ENCODE measurements around the gene MYO9B.

The MYO9B gene

DNA sequence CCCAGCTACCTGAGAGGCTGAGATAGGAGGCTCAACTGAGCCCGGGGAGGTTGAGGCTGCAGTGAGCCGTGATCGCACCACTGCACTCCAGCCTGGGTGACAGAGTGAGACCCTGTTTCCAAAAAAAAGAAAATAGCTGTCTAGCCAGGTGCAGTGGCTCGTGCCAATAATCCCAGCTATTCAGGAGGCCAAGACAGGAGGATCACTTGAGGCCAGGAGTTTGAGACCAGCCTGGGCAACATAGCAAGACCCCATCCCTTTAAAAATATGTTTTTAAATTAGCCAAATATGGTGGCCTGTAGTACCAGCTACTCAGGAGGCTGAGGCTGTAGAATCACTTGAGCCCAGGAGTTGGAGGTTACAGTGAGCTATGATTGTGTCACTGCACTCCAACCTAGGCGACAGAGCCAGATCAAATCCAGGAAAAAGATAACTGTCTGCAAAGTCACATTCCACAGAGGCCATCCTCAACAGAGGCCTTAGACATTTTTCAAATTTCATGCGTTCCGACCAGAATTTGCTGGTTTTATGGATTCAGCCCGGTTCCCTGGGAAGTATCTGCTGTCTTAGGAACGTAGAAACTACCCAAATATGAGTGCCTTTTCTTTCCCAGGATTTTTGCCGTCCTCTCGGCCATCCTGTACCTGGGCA lies 80.8 kb downstream of the MYO9B start:
- TF ChIP-seq, protein P1, sequence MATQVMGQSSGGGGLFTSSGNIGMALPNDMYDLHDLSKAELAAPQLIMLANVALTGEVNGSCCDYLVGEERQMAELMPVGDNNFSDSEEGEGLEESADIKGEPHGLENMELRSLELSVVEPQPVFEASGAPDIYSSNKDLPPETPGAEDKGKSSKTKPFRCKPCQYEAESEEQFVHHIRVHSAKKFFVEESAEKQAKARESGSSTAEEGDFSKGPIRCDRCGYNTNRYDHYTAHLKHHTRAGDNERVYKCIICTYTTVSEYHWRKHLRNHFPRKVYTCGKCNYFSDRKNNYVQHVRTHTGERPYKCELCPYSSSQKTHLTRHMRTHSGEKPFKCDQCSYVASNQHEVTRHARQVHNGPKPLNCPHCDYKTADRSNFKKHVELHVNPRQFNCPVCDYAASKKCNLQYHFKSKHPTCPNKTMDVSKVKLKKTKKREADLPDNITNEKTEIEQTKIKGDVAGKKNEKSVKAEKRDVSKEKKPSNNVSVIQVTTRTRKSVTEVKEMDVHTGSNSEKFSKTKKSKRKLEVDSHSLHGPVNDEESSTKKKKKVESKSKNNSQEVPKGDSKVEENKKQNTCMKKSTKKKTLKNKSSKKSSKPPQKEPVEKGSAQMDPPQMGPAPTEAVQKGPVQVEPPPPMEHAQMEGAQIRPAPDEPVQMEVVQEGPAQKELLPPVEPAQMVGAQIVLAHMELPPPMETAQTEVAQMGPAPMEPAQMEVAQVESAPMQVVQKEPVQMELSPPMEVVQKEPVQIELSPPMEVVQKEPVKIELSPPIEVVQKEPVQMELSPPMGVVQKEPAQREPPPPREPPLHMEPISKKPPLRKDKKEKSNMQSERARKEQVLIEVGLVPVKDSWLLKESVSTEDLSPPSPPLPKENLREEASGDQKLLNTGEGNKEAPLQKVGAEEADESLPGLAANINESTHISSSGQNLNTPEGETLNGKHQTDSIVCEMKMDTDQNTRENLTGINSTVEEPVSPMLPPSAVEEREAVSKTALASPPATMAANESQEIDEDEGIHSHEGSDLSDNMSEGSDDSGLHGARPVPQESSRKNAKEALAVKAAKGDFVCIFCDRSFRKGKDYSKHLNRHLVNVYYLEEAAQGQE (IDR thresholded peaks at IDR 0.05; ENCODE audit: insufficient read depth in 1 of 2, low read depth in 2 of 2, low read length in 2 of 2) = no peak
- TF ChIP-seq TAF1 (IDR thresholded peaks at IDR 0.05; ENCODE audit: borderline replicate concordance, insufficient read depth, low read length) (no peak), POLR2AphosphoS5 (IDR thresholded peaks at IDR 0.05; ENCODE audit: low read depth, low read length) (no peak), SIN3A (IDR thresholded peaks at IDR 0.05; ENCODE audit: borderline replicate concordance, insufficient read depth, low read length) (no peak), FOXP2 (optimal IDR thresholded peaks at IDR 0.05; ENCODE audit: borderline replicate concordance, extremely low read depth, extremely low read length, insufficient read depth) (no peak)

DNA sequence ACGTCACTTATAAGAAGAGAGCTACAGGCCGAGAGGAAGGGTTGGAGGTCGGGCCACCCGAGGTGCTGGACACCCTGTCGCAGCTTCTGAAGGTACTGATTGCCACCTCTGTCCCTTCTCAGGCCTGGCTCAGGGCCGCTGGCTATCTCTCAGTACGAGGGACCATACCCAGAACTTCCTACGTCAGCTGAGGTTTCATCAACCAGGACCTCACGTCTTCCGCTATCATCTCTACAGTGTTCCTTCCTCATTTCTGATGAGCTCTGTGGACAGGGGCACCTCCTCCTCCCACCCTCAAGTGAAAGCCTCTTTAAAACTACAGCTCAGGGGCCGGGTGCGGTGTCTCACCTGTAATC lies 81.3 kb downstream of the MYO9B start:
- no peak for TF ChIP-seq TAF1 (IDR thresholded peaks at IDR 0.05; ENCODE audit: borderline replicate concordance, insufficient read depth, low read length)
- TF ChIP-seq SIN3A (IDR thresholded peaks at IDR 0.05; ENCODE audit: borderline replicate concordance, insufficient read depth, low read length) = no peak
- no peak for TF ChIP-seq POLR2AphosphoS5 (IDR thresholded peaks at IDR 0.05; ENCODE audit: low read depth, low read length)
- TF ChIP-seq, protein P1 (IDR thresholded peaks at IDR 0.05; ENCODE audit: insufficient read depth in 1 of 2, low read depth in 2 of 2, low read length in 2 of 2) = no peak
- no peak for TF ChIP-seq FOXP2 (optimal IDR thresholded peaks at IDR 0.05; ENCODE audit: borderline replicate concordance, extremely low read depth, extremely low read length, insufficient read depth)

GRCh38 chr19:17158584-17158983 lies 83.0 kb downstream of the MYO9B start:
- TF ChIP-seq SIN3A (IDR thresholded peaks at IDR 0.05; ENCODE audit: borderline replicate concordance, insufficient read depth, low read length) = no peak
- TF ChIP-seq POLR2AphosphoS5 (IDR thresholded peaks at IDR 0.05; ENCODE audit: low read depth, low read length) = no peak
- no peak for TF ChIP-seq FOXP2 (optimal IDR thresholded peaks at IDR 0.05; ENCODE audit: borderline replicate concordance, extremely low read depth, extremely low read length, insufficient read depth)
- TF ChIP-seq, protein P1 (IDR thresholded peaks at IDR 0.05; ENCODE audit: insufficient read depth in 1 of 2, low read depth in 2 of 2, low read length in 2 of 2) = no peak
- TF ChIP-seq TAF1 (IDR thresholded peaks at IDR 0.05; ENCODE audit: borderline replicate concordance, insufficient read depth, low read length) = no peak

DNA sequence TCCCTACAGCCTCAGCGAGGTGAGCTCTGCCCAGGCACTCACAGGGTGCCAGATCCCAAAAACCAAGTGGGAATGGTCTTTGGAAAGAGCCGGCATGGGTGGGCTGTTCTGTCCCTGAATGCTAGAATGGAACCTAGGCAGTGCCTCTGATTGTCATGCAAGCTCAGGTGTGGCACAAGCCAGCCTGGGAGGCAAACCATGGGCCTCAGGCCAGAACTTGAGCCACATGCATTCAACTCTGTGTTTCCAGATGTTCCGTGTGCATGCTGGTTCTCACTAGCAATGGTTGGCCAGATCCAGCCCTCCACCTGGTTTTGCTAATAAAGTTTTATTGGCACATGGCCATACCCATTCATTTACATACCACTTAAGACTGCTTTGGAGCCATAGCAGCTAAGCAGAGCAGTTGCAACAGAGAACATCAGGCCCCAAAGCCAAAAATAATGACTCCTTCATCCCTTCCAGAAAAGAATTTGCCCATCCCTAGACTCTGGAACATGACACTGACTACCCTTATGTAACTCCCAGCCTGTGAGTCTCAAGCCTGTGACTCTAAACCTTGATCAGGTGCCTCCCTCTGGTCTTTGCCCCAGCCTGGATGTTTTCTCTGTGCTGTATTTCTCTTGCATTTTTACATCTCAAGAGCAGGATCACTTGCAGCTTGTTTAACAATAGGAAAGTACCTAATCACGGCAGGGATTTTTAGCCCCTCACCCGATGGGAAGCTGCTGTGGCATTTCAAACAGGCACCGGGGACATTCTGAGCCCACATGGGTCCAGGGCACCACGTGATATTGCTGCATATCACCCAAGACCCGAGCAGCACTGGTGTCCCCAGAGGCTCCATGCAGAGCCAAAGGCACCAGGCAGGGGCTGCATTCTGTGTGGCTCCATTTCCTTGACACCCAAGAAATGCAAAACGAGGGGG lies 84.2 kb downstream of the MYO9B start:
- no peak for TF ChIP-seq POLR2AphosphoS5 (IDR thresholded peaks at IDR 0.05; ENCODE audit: low read depth, low read length)
- no peak for TF ChIP-seq SIN3A (IDR thresholded peaks at IDR 0.05; ENCODE audit: borderline replicate concordance, insufficient read depth, low read length)
- TF ChIP-seq FOXP2 (optimal IDR thresholded peaks at IDR 0.05; ENCODE audit: borderline replicate concordance, extremely low read depth, extremely low read length, insufficient read depth) = no peak
- TF ChIP-seq, protein P1 (IDR thresholded peaks at IDR 0.05; ENCODE audit: insufficient read depth in 1 of 2, low read depth in 2 of 2, low read length in 2 of 2) = no peak
- TF ChIP-seq TAF1 (IDR thresholded peaks at IDR 0.05; ENCODE audit: borderline replicate concordance, insufficient read depth, low read length) = no peak
